HepG2 (cell line): Measurements from ENCODE around the gene WWC2. TPM values are rescaled to one million over a fixed set of nuclear protein-coding genes. Genes with fewer than 3 reads are reported as not detected.

ENCODE experiments used
- ATAC-seq: fragments of 200-7000 bp; cut with Tn5 transposase; 3 replicates; pipeline ENCODE4 v1.9.1; 2020; ENCODE audit warnings: mild to moderate bottlenecking, moderate library complexity
- BruUV-seq: library from RNA; stranded (reverse); fragments of 400-500 nt; replicated peaks from 2 replicates; lab custom pipeline; 2021; lab: Mats Ljungman, UMichigan
- CTCF ChIA-PET: fragments of 300-600 bp; formaldehyde crosslinking; extraction: SDS; loops from one replicate; lab custom pipeline; 2021; ENCODE audit warnings: low total read pairs, inconsistent platforms, low intra/inter-chr PET ratio; lab: Yijun Ruan, JAX
- POLR2A ChIA-PET: fragments of 350-600 bp; sonication (Branson Sonifier 250); formaldehyde crosslinking; loops from one replicate; lab custom pipeline; 2020; ENCODE audit warnings: antibody characterized with exemption, inconsistent platforms; lab: Yijun Ruan, JAX
- DNase-seq: peaks from one replicate; pipeline ENCODE4 v3.0.0-alpha.2; 2015; ENCODE audit warnings: low spot score
- FAIRE-seq: peaks from 3 replicates; lab custom pipeline; 2011; peaks lifted over from hg19 to GRCh38; lab: Jason Lieb, UNC
- H2AFZ ChIP-seq: one replicate; pipeline ENCODE4 v1.6.1; 2011; ENCODE audit warnings: low read length, inconsistent platforms
- H3K27ac ChIP-seq: fragments of 300-600 bp; 3 replicates; pipeline ENCODE4 v1.8.0; 2011; ENCODE audit warnings: mixed run types, mild to moderate bottlenecking, mixed read lengths, low read length, inconsistent platforms; ENCODE audit not compliant: insufficient read depth; ENCODE audit errors: extremely low read length
- H3K27me3 ChIP-seq, 2 experiments: fragments of 200-600 bp in 1 of 2; 2 replicates in 1 of 2; 3 replicates in 1 of 2; pipeline versions ENCODE4 v1.6.0 to v1.8.0; 2011; ENCODE audit warnings: low read length in 2 of 2, mild to moderate bottlenecking in 2 of 2, moderate library complexity in 2 of 2, inconsistent platforms in 1 of 2; ENCODE audit not compliant: insufficient read depth in 2 of 2, control insufficient read depth in 1 of 2
- H3K36me3 ChIP-seq, 2 experiments: fragments of 200-600 bp in 1 of 2; replicated peaks in 1 of 2; 2 replicates in 1 of 2; 3 replicates in 1 of 2; pipeline versions ENCODE4 v1.5.1 to v1.8.0; 2011; ENCODE audit warnings: low read length in 2 of 2, inconsistent platforms in 1 of 2; ENCODE audit not compliant: insufficient read depth in 2 of 2, control insufficient read depth in 1 of 2
- H3K4me1 ChIP-seq: 2 replicates; pipeline ENCODE4 v1.5.1; 2012; ENCODE audit warnings: low read length, inconsistent platforms; ENCODE audit not compliant: insufficient read depth
- H3K4me2 ChIP-seq: 2 replicates; pipeline ENCODE4 v1.6.0; 2011; ENCODE audit warnings: low read depth, low read length, inconsistent platforms
- H3K4me3 ChIP-seq, 3 experiments: fragments of 200-600 bp in 1 of 3; sonication (generic), shearing (Covaris generic) in 1 of 3; replicated peaks in 1 of 3; 2 replicates each; pipeline ENCODE4 v1.5.1; 2011 to 2016; ENCODE audit warnings: low read length in 3 of 3, inconsistent platforms in 2 of 3, low read depth in 2 of 3, mild to moderate bottlenecking in 2 of 3, control low read depth in 1 of 3, mixed read lengths in 1 of 3; ENCODE audit not compliant: insufficient read depth in 1 of 3
- H3K79me2 ChIP-seq: one replicate; pipeline ENCODE4 v1.6.1; 2011; ENCODE audit warnings: low read length, inconsistent platforms; ENCODE audit not compliant: insufficient read depth
- H3K9ac ChIP-seq: 2 replicates; pipeline ENCODE4 v1.6.0; 2011; ENCODE audit warnings: mild to moderate bottlenecking, low read depth, low read length, inconsistent platforms; ENCODE audit not compliant: insufficient read depth
- H3K9me3 ChIP-seq: 2 replicates; pipeline ENCODE4 v1.5.1; 2012; ENCODE audit warnings: mild to moderate bottlenecking, low read length
- H4K20me1 ChIP-seq: 2 replicates; pipeline ENCODE4 v1.6.0; 2011; ENCODE audit warnings: inconsistent platforms, mild to moderate bottlenecking, low read length, moderate library complexity; ENCODE audit not compliant: insufficient read depth
- ARHGAP35 ChIP-seq: sonication (generic); formaldehyde crosslinking; IDR thresholded peaks from 2 replicates; pipeline ENCODE4 v1.9.0; 2022; ENCODE audit warnings: mild to moderate bottlenecking, inconsistent platforms, moderate library complexity, missing genetic modification reagents, borderline replicate concordance
- DR1 ChIP-seq: sonication (generic); formaldehyde crosslinking; IDR thresholded peaks from 2 replicates; pipeline ENCODE4 v1.8.0; 2021; ENCODE audit warnings: mild to moderate bottlenecking, missing genetic modification reagents, inconsistent platforms
- GMEB2 ChIP-seq: IDR thresholded peaks from 2 replicates; pipeline ENCODE4 v1.6.1; 2016; ENCODE audit warnings: missing biosample characterization, missing genetic modification reagents, low read depth
- HDAC2 ChIP-seq: sonication (generic); formaldehyde crosslinking; IDR thresholded peaks from 2 replicates; pipeline ENCODE4 v1.4.0; 2020; ENCODE audit warnings: missing genetic modification reagents
- IRX3 ChIP-seq: sonication (generic); formaldehyde crosslinking; IDR thresholded peaks from 2 replicates; pipeline ENCODE4 v1.8.1; 2023; ENCODE audit warnings: mild to moderate bottlenecking, low read depth, missing genetic modification reagents, borderline replicate concordance
- LBX2 ChIP-seq: sonication (generic); formaldehyde crosslinking; IDR thresholded peaks from 2 replicates; pipeline ENCODE4 v1.5.0; 2020; ENCODE audit warnings: missing genetic modification reagents, mild to moderate bottlenecking, borderline replicate concordance
- MNT ChIP-seq: fragments of 450-650 bp; IDR thresholded peaks from 2 replicates; pipeline ENCODE4 v1.6.1; 2016
- MYC ChIP-seq: sonication (generic); formaldehyde crosslinking; IDR thresholded peaks from 2 replicates; pipeline ENCODE4 v1.9.0; 2021; ENCODE audit warnings: missing genetic modification reagents, borderline replicate concordance
- REPIN1 ChIP-seq: sonication (generic); formaldehyde crosslinking; IDR thresholded peaks from 2 replicates; pipeline ENCODE4 v1.8.0; 2022; ENCODE audit warnings: missing genetic modification reagents, low read depth, mild to moderate bottlenecking, borderline replicate concordance
- SMAD1 ChIP-seq: sonication (generic); formaldehyde crosslinking; IDR thresholded peaks from 2 replicates; pipeline ENCODE4 v1.4.0; 2020; ENCODE audit warnings: missing genetic modification reagents, low read depth, mild to moderate bottlenecking, borderline replicate concordance
- THAP7 ChIP-seq: sonication (generic); formaldehyde crosslinking; IDR thresholded peaks from 2 replicates; pipeline ENCODE4 v1.8.1; 2023; ENCODE audit warnings: mild to moderate bottlenecking, missing genetic modification reagents
- TP53 ChIP-seq: sonication (generic); formaldehyde crosslinking; conservative IDR thresholded peaks from 2 replicates; pipeline ENCODE4 v1.4.0; 2020; ENCODE audit warnings: missing genetic modification reagents
- U2AF1 ChIP-seq: fragments of 200-400 bp; formaldehyde crosslinking; optimal IDR thresholded peaks from 2 replicates; pipeline ENCODE3; 2017; ENCODE audit warnings: mild to moderate bottlenecking, low read depth, low read length
- ZBTB1 ChIP-seq: sonication (generic); formaldehyde crosslinking; IDR thresholded peaks from 2 replicates; pipeline ENCODE4 v1.4.0; 2020; ENCODE audit warnings: missing genetic modification reagents, borderline replicate concordance
- ZFP41 ChIP-seq: sonication (generic); formaldehyde crosslinking; IDR thresholded peaks from 2 replicates; pipeline ENCODE4 v1.4.0; 2020; ENCODE audit warnings: mild to moderate bottlenecking, missing genetic modification reagents, borderline replicate concordance
- ZKSCAN1 ChIP-seq: fragments of 150-350 bp; IDR thresholded peaks from 2 replicates; pipeline ENCODE4 v1.6.1; 2014; ENCODE audit warnings: low read length
- ZNF207 ChIP-seq: fragments of 450-650 bp; IDR thresholded peaks from 2 replicates; pipeline ENCODE4 v1.6.1; 2016; ENCODE audit warnings: antibody characterized with exemption, borderline replicate concordance
- ZNF414 ChIP-seq: sonication (generic); formaldehyde crosslinking; IDR thresholded peaks from 2 replicates; pipeline ENCODE4 v1.5.0; 2020; ENCODE audit warnings: missing genetic modification reagents
- ZNF691 ChIP-seq: sonication (generic); formaldehyde crosslinking; IDR thresholded peaks from 2 replicates; pipeline ENCODE4 v1.4.0; 2020; ENCODE audit warnings: missing genetic modification reagents, low read depth, mild to moderate bottlenecking, borderline replicate concordance
- ZNF816 ChIP-seq: sonication (generic); formaldehyde crosslinking; IDR thresholded peaks from 2 replicates; pipeline ENCODE4 v1.8.0; 2022; ENCODE audit warnings: missing genetic modification reagents, mild to moderate bottlenecking, borderline replicate concordance
- WGBS: methylation state at CpG from one replicate; pipeline ENCODE4 v1.1.6; 2017; ENCODE audit warnings: low lambda C conversion rate; 5-methylcytosine and 5-hydroxymethylcytosine counted together
- in situ Hi-C: cut with HindIII; loops from 2 replicates; pipeline ENCODE4 v1.10.0; 2017; ENCODE audit warnings: low pct_unique_long_range_greater_than_20kb; ENCODE audit not compliant: extremely low pct_ligation_motif_present
- intact Hi-C: fragments of 100-400 bp; cut with micrococcal nuclease; formaldehyde crosslinking; loops from one replicate; pipeline ENCODE4 v1.10.0; 2022; ENCODE audit not compliant: unreplicated experiment
- polyA plus RNA-seq, 8 experiments: library from polyadenylated mRNA; depleted of rRNA in 3 of 8; stranded (reverse) in 7 of 8; unstranded in 1 of 8; fragments of >200 nt; fragmentation: Illumina TruSeq in 4 of 8; extraction: Trizol in 4 of 8; gene quantifications; 2 replicates each; pipeline versions ENCODE4 v1.2.1 to v1.2.3, GENCODE V29; 2011 to 2016; ENCODE audit warnings: low read depth in 4 of 8, missing spikeins in 1 of 8, mixed read lengths in 1 of 8; ENCODE audit not compliant: insufficient read depth in 1 of 8
- total RNA-seq, 5 experiments: library from RNA; depleted of rRNA; stranded (reverse); fragments of >200 nt; fragmentation: Illumina TruSeq; extraction: Trizol; gene quantifications; 2 replicates each; pipeline ENCODE4 v1.2.3, GENCODE V29; 2016; ENCODE audit warnings: low read depth in 1 of 5

WWC2 gene
- total and polyA plus RNA-seq, 2 of the 13 experiments (the other 11 are each of a cell fraction or from before 2014, with no cell fraction given): 40.0 to 50.1 TPM

- no peak overlapping the region for H3K9ac ChIP-seq
- H3K4me3 ChIP-seq: no peak overlapping the region
- CTCF ChIA-PET: no interaction called here
- H4K20me1 ChIP-seq: no peaks in the 10 kb centered on the region
- FAIRE-seq: no peak
- TF ChIP-seq LBX2 (CRISPR knock-in tag): no peak
- TF ChIP-seq ZBTB1 (CRISPR knock-in tag): no peak
- no peak for TF ChIP-seq ARHGAP35 (CRISPR knock-in tag)
- TF ChIP-seq SMAD1 (CRISPR knock-in tag): no peak
- no peak for TF ChIP-seq ZNF691
- TF ChIP-seq MNT: no peak
- no peak for TF ChIP-seq IRX3
- no peak for TF ChIP-seq GMEB2 (CRISPR knock-in tag)
- no peak for TF ChIP-seq ZKSCAN1
- TF ChIP-seq ZNF207: no peak
- TF ChIP-seq HDAC2 (CRISPR knock-in tag): no peak
- no peak for TF ChIP-seq REPIN1
- no peak for TF ChIP-seq U2AF1
- no peak for TF ChIP-seq MYC (CRISPR knock-in tag)
- TF ChIP-seq DR1 (CRISPR knock-in tag): no peak
- TF ChIP-seq THAP7: no peak
- no peak for TF ChIP-seq ZNF816 (CRISPR knock-in tag)
- TF ChIP-seq ZFP41 (CRISPR knock-in tag): no peak
- TF ChIP-seq TP53 (CRISPR knock-in tag): no peak
- no peak for TF ChIP-seq ZNF414
- no peak overlapping the region for H3K27ac ChIP-seq
- no peak for ATAC-seq
- in situ Hi-C loops (no loop called here), intact Hi-C loops (no loop called here)
- 43% methylated on average over 4 of the region's 4 CpGs for WGBS
- POLR2A ChIA-PET: no interaction called here
- H3K4me2 ChIP-seq: no peak overlapping the region
- no peaks in the 10 kb centered on the region for H3K36me3 ChIP-seq
- H3K9me3 ChIP-seq: no peaks in the 10 kb centered on the region
- H3K79me2 ChIP-seq: no peaks in the 10 kb centered on the region
- no TSS peak for BruUV-seq
- no peak overlapping the region for H2AFZ ChIP-seq
- H3K27me3 ChIP-seq: no peaks in the 10 kb centered on the region; a peak in 1 of 5 replicates
- no peak for DNase-seq
- H3K4me1 ChIP-seq: no peaks in the 10 kb centered on the region
Measured at GRCh38 chr4:183347566-183347965, 248.5 kb downstream of the WWC2 start.
